IPS DF 19.7 (cell line): Measurements from ENCODE around the gene ABCA10.
"Not testable (repeated sequence)": the region's sequence is repeated elsewhere in the genome, so short reads cannot be mapped to it uniquely, and the experiment has no call there.

Source experiments
- DNase-seq: peaks from one replicate; pipeline ENCODE4 v3.0.0-alpha.2; 2013; ENCODE audit warnings: low read depth, low spot score

ABCA10 gene

DNA sequence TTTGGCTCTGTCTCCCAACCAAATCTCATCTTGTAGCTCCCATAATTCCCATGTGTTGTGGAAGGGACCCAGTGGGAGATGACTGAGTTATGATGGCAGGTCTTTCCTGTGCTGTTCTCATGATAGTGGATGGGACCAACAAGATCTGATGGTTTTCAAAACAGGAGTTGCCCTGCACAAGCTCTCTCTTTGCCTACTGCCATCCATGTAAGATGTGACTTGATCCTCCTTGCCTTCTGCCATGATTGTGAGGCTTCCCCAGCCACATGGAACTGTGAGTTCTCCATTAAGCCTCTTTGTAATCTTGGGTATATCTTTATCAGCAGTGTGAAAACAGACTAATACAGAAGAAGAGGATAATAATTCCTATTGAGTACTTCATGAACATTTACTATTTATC lies 60.0 kb downstream of the ABCA10 start:
- DNase-seq = not testable (repeated sequence)

DNA sequence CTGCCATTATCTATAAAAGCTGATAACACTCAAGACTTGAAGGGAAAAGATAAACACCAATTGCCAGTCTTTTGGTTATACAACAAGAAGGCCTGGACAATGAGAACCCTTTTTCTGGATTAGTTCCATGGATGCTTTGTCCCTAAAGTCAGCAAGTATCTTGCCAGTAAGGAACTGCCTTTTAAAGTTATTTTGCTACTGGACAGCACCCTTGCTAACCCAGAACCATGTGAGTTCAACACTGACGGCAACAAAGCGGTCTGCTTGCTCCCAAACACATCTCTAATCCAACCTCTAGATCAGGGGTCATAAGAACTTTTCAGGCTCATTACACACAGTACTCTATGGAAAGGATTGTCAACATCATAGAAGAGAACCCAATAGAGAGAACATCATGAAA lies 61.7 kb downstream of the ABCA10 start:
- DNase-seq = no peak

GRCh38 chr17:69164206-69164605 lies 64.4 kb downstream of the ABCA10 start:
- DNase-seq = no peak

- DNase-seq = no peak
Measured at GRCh38 chr17:69159418-69159817, 69.2 kb downstream of the ABCA10 start.

- DNase-seq = no peak
Measured at GRCh38 chr17:69154267-69154666, 74.4 kb downstream of the ABCA10 start.

- no peak for DNase-seq
Measured at GRCh38 chr17:69150333-69150732, 78.3 kb downstream of the ABCA10 start.

DNA sequence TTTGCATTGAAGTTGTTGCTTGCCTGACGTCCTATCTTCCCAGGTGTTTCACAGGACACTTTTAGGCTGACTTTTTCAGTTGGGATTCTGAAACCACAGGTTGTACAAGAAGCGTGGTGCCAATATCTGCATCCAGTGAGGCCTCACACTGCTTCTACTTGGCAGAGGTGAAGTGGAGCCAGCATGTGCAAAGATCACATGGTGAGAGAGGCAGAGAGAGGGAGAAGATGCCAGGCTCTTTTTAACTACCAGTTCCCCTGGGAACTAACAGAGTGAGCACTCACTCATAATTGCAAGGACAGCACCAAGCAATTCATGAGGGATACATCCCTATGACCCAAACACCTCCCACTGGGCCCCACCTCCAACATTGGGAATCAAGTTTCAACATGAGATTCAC lies 81.2 kb downstream of the ABCA10 start:
- DNase-seq = no peak

GRCh38 chr17:69144331-69145255 lies 84.0 kb downstream of the ABCA10 start:
- DNase-seq = no peak

- DNase-seq = no peak
Measured at GRCh38 chr17:69143683-69144231, 84.9 kb downstream of the ABCA10 start.

- DNase-seq = no peak
Measured at GRCh38 chr17:69143151-69143550, 85.5 kb downstream of the ABCA10 start.

DNA sequence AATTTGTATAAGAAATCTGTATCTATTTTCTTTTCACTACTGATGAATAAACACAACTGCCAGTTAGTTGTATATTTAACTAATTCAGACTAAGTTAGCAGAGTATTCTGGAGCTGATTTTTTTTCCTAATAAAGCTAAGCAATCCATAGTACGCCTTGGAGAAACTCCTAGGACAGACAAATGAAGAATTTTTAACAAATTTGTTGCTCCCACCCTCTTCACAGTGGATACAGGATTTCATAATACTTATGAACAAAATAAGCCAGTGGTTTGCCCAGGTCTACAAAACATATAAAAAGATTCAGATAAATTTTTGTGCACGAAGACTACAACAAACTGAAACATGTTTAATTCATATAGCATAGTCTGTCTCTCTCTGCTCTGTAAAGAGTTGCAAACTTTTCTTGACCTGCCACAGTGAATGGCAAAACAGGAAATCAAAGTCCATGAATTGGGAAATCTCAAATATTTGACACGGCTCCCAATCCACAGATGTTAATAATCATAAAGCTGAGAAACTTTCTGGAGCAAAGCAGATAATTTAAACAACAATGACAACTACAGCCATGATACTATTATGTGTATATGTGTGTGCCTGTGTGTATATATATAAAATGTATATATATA lies 86.3 kb downstream of the ABCA10 start:
- no peak for DNase-seq

GRCh38 chr17:69141431-69142174 lies 87.0 kb downstream of the ABCA10 start, which contains the start of gene ABCA6:
TSS of gene ABCA6 (minus strand) at chr17:69141895. CDS start at chr17:69140703, 1,192 bp downstream.
- DNase-seq = no peak

DNA sequence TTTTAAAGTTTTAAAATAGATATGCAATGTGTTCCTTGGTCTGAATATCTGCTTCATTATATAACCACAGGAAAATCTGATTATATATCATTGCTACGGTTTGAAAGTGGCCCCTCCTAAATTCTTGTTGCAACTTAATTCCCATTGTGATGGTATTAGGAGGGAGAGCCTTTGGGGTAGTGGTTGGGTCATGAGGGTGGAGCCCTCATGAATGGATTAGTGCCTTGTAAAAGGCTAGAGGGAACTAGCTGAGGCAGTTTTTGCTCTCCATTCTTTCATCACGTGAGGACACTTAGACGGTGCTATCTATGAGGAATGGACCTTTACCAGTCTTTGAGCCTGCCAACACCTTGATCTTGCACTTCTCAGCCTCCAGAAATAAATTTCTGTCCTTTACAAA lies 94.5 kb downstream of the ABCA10 start:
- no peak for DNase-seq

GRCh38 chr17:69130627-69131296 lies 97.9 kb downstream of the ABCA10 start:
- no peak for DNase-seq

GRCh38 chr17:69123626-69124025 lies 105.0 kb downstream of the ABCA10 start:
- no peak for DNase-seq

DNA sequence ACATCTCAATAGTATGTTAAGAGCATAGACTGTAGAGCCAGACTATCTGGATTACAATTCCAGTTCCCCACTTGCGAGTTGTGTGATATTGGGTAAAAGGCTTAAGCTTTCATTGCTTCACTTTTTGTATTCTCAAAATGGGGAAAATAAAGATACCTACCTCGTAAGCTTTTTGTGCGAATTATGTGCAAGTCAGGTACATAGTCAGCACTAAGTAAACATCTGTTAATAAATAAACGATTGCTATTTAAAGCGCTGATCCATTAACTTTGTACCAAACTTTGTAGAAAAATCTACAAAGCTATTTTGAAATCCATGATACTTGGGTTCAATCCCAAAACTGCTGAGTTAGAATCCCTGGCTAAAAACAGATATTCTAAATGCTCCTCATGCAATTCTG lies 106.6 kb downstream of the ABCA10 start:
- no peak for DNase-seq

DNA sequence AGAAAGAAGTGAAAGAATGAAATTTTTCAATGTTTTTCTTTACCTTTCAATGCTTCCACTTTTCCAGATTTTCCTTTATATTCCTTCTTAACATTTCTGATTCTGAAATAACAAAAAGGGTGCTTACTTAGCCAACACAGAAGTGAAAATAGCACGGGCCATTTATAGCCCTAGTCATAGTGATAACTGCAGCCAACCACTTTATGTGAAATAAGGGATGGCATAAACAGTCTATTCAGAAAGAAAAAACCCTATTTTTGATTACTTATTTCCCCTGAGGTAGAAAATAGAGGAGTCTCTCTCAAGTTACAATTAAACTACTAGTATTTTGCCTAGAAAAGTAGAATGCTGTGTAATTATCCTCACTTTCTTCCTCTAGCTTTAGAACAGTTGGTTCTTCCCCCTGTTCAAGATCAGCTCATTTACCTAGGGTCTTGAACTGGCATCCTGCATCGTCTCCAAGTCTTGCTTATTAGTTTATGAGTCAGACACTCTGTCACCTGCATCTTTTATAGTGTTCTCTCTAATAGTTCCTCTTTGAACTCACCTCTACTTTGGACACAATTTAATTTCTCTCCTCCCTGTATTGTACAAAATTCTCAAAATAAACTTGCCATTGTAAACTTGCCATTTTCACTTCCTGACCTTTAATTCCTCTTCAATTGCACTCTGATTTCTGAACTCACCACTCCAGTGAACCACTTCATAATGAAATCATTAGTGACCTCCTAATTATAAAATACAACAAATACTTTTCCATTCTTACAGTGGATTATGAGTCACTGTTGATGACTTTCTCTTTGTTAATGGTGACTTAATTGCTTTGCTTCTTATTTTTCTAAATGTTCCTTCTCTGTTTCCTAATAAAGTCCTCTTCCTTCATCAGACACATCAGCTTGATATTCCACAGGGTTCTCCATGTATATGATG lies 110.5 kb downstream of the ABCA10 start:
- DNase-seq = no peak

DNA sequence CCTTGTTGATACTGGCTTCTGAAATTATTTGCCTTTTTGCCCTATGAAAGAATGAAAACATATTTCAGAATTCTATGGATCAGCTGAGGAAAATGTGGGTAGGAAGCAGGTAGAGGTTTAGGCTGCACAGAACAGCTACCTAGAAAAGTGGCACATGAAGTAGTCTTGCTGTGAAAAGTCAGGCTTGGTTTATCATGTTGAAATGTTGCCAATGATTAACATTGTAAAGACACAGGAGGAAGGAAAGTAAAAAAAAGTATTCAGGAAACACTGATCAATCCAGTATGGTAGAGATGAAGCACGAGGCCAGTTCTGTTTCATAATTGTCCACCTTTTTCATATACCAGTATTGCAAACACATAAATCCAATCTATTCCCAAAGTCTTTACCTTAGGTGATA lies 116.8 kb downstream of the ABCA10 start:
- DNase-seq = no peak

- DNase-seq = no peak
Measured at GRCh38 chr17:69105907-69106730, 122.5 kb downstream of the ABCA10 start.
